HEK293T (cell line): Measurements from ENCODE around the gene GPR137B.

Experiments used
- BHLHE40 ChIP-seq: fragments of 450-650 bp; IDR thresholded peaks from 2 replicates; pipeline ENCODE4 v1.6.1; 2016; ENCODE audit warnings: mild to moderate bottlenecking, moderate library complexity, borderline replicate concordance
- FOXM1 ChIP-seq: fragments of 450-650 bp; IDR thresholded peaks from 2 replicates; pipeline ENCODE4 v1.6.1; 2017; ENCODE audit warnings: mild to moderate bottlenecking, borderline replicate concordance
- PKNOX1 ChIP-seq: fragments of 450-650 bp; IDR thresholded peaks from 2 replicates; pipeline ENCODE4 v1.6.1; 2016
- SP1 ChIP-seq: fragments of 450-650 bp; IDR thresholded peaks from 2 replicates; pipeline ENCODE4 v1.6.1; 2017
- TARDBP ChIP-seq: fragments of 450-650 bp; IDR thresholded peaks from 2 replicates; pipeline ENCODE4 v1.6.1; 2016

DNA sequence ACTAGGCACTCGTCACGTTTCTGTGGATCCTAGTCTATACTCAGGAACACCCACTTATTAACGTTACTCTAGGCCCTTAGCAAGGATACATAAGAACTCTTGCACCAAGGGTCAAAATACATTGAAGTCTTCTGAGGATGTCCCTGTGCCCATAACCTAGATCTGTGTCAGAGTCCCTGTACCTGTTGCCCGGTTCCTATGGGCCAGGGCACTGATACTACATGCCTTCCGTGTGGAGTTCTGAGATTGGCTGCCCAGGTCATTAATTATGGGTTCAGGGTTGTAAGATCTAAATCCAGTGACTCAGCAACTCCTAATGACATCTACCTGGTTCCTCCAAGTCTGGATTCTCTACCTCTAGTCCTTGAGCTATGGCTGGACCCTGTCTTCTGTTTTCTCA is 69.5 kb downstream of the GPR137B start:
- TF ChIP-seq TARDBP (no peak), FOXM1 (no peak), PKNOX1 (no peak), BHLHE40 (no peak), SP1 (no peak)
